ENCODE measurements around the gene MAP3K14.

MAP3K14 gene

GRCh38 chr17:45231481-45232116 lies 85.2 kb downstream of the MAP3K14 start:
- no peak for DNase-seq

DNA sequence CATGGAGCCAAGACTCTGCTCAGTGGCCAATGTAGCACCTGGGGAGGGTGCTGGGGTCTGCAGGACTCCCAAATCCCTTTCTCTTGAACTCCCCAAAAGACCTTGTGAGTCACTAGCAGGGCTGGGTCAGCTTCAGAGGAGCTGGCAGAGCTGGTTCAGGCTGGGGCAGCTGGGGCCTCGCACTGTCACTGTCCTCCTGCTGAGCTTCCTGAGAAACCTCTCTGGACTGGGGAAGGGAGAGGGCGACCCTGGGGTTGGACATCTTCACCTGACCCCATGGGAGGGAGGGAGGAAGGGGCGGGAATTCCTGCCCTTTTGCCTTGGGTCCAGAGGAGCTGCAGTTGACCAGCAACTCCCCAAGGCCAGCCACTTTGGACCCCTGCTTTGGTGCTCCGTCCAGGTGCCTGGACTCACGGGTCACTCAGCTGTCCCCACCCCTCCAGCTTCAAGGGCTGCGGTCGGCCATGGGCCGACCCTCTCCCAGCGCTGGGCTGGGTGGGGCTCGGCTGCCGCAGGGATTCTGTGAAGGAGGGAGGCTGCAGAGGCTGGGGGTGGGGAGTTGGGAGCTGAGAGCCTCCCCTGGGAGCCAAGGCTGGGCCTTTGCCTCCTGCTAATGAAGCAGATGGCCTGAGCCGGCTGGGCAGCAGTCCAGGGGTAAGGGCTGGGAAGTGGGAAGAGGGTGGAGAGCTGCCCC lies 85.9 kb downstream of the MAP3K14 start:
- no peak for DNase-seq

DNA sequence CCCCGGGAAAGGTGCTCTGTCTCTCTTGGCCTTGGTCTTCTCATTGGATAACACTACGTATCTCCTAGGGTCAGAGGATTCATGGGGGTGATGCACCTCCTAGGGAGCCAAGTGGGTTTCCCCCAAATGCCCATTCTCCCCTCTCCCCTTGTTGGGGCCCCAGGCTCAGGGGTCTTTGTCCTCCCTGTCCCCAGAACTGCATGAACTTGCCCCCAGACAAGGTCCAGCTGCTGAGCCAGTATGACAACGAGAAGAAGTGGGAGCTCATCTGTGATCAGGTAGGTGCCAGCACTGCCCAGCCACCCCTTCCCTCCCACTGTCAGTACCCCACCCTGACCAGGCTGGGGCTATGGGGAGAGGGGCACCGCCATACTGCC lies 86.4 kb downstream of the MAP3K14 start:
- no peak for DNase-seq

DNA sequence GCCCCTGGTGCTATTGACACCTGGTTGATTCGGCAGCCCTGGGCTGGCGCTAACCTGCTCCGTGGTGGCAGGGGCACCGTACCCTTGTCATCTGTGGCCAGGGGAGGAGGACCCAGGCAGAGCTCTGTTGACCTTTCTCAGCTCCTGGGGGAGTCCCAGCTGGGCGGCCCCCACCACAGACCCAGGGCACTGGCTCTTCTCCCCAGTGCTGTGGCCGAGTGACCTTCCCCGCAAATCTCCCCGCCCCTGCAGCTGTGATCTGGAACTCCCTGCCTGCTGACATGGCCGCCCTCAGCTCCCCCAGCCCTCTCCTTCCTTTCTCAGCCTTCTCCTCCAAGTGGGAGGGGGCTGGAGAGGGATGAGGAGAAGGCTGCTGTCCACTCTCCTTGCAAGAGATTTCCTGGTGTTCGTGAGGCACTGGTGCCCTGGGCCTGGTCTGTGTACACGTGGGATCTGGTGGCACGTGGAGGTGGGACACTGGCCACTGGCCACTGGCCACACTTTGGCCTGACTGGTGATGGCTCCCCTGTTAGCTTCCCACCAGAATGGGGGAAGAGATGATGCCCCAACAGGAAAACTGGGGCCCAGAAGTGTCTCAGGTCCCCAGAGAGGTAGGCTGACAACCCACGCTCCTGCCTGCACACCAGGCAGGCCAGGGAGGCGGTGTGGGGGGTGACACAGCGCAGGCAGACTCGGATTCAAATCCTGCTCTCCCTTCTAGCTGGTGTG lies 87.0 kb downstream of the MAP3K14 start:
- DNase-seq: peak in 1 of 2 donors; percentile 42

- peak; percentile 79 to 81 for DNase-seq
These were observed 87.9 kb downstream of the MAP3K14 start for GRCh38 chr17:45228763-45229539.

DNA sequence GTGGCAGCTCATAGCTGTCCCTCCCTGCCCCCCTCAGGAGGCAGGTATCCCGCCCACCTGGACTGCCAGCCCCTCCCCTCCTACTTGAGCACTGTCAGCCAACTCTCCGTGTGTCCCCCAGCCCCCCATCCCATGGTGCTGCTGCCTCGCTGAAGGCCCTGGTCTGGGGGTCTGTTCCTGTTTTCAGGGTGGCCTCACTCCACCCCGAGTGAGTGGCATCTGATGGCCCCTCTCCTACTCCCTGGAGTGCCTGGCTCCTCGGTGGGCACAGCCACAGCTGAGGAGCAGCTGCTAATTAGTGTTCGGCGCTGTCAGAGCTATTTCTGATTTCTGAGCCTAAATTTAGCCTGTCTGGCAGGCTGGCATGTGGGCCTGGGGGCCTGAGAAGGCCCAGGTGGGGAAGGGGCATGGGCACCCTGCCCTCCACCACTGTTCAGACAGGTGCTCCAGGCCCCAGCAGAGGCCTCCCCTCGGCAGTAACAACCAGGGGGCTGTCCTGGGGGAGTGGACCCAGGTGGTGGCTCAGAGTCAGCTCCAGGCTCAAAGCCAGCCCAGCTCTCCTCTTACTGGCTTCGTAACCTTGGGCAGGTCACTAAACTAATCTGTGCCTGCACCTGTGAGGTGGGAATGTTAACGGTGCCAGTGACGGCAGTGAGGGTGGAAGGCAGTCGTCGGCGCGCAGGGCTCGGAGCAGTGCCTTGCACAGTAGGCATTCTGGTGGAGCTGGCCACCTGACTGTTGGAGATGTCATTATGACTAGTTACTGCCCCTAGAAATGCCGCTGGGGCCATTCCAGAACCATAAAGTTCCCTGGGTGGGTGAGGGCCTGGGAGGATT lies 88.7 kb downstream of the MAP3K14 start:
- peak in 1 of 2 donors; percentile 36 for DNase-seq

DNA sequence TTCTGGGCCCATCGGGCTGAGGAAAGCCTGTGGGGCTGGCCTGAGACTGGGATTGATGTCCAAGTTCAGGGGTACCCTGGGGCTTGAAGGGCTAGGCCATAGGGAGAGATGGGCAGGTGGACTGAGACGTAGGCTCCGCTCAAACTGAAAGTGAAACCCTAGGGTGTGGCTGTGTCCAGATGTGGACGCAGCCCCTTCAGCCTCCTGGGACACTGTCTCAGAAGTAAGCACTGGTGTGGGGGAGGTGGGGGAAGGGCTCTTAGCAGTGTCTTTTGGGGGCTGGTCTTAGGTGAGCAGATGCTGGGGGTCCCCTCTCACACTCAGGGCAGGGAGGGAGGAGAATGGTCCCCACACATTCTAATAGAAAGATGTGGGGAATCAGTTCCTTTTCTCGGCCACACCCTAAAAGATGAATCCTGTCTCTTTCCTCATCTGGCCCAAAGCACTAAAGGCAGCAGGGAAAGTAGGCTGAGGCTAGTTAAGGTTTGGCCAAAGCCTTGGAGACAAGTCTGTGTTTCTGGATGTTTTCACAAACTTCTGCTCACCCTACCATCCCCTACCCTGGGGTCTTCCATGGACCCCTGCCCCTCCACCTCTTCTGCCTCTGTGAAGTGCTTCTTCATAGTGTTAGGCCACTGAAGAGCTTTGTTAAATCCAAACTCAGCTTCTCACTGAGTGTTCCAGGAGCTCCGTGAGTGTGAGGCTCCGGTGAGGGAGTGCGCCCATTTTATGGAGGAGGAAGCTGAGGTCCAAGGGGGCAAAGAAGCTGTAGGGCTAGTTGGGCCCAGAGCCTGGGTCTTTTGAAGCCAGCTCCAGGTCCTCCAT lies 89.5 kb downstream of the MAP3K14 start:
- peak in 1 of 2 donors; percentile 35 for DNase-seq

GRCh38 chr17:45226576-45226975 lies 90.2 kb downstream of the MAP3K14 start:
- no peak for DNase-seq

- DNase-seq: peak; percentile 91 to 92
These were observed 90.8 kb downstream of the MAP3K14 start for GRCh38 chr17:45225964-45226530.

GRCh38 chr17:45225051-45225700 lies 91.6 kb downstream of the MAP3K14 start:
- peak in 1 of 2 donors; percentile 37 for DNase-seq

DNA sequence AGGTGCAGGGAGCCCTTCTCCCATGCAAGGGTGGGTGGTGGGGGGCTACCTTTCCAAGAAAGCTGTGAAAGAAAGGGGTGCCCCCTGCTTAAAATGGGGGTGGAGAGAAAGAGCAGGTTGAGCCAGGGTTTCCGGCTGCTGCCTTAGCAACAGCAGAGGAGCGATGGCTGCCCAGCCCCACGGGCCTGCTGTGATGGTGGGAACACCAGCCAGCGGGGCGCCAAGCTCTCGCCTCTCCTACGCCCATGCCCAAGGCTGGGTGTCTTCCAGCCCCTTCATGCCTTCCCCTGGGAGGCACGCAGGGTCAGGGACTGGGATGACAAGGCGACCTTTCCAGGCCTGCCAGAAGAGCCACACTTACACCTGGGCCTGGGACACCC lies 92.2 kb downstream of the MAP3K14 start:
- DNase-seq: peak in 1 of 2 donors; percentile 33

DNA sequence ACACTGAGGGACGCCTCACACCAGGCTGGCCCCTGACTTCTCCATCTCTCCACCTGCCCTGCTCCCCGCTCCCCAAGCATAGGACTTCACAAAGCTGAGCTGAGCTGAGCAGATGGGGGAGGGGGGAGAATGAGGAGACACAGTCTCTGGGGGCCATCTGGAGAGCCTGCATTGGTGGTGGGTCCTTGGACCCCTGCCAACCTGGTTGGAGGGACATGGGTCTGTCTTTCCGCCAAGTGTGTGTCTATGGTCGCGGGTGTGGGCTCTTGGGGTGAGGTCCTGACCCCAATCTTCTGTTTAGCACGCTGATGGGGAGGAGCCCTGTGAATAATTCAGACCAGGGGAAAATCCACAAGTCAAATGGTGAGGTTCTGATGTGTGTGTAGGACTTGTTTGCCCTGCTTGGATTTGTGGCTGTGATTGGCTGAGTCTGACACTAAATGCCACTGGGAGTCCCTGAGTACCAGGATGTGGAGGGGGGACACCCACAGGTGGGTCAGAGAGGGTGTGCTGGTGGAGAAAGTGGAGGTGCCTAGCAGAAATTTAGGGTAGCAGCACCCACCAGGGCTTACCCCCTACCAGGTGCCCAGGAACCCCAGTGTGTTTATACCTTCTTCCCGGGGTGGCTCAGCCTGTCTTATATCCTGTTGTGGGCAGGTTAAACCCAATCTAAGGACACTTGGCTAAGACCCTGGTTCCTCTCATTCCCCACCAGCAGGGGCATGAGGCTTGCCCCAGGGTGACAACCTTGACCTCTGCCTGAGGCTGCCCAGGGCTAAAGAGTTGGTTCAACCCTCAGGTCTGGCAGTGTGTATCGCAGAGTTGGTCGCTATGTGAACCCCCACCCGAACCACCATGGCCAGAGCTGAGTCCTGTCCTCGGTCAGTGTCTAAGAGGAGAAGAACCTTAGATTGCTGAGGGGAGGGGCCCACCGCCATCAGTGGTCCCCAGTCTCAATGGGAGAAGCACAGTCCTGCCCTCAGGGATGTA lies 93.0 kb downstream of the MAP3K14 start:
- peak; percentile 49 to 53 for DNase-seq

GRCh38 chr17:45222996-45223538 lies 93.8 kb downstream of the MAP3K14 start:
- peak in 1 of 2 donors; percentile 27 for DNase-seq

DNA sequence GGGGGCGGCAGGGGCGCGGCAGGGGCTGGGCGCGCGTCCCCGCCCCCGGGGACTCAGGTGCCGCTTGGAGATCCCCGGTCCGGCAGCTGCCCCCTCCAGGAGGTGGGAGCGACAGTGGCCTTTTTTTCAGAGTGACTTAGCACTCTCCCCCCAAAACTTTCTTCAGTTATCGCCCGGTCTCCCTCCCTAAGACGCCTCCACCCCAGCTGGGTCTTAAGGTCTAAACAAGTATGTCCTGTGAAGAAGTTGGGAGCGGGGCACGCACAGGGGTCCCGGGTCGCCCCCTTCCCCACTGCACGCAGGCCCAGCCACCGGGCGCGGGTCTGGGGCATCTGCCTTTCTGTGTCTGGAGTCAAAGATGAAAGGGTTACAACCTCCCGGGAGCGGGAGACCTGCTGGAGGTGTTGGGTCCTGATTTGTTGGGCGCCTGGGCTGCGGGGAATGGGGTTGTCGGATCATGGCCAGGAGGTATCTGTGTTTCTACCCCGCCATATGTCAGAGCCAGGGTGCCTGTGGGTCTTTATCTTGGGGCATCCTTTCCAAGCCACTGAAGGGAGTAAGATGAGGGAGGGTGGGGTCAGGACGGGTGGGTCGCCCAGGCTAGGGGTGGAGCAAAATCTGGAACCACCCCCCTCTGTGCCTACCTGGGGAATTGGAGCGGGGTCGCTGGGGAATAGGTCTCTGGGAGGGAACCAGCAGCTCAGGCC lies 94.4 kb downstream of the MAP3K14 start:
- peak; percentile 60 for DNase-seq

DNA sequence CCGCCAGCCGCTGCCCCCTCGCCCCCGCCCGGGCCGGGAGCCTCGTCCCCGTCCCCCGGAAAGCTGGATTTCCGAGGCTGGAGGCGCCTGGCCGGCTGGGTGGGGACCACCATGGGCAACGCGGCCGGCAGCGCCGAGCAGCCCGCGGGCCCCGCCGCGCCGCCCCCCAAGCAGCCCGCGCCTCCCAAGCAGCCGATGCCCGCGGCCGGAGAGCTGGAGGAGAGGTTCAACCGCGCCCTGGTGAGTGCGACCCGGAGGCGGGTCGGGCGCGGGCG lies 94.9 kb downstream of the MAP3K14 start:
- no peak for DNase-seq

DNA sequence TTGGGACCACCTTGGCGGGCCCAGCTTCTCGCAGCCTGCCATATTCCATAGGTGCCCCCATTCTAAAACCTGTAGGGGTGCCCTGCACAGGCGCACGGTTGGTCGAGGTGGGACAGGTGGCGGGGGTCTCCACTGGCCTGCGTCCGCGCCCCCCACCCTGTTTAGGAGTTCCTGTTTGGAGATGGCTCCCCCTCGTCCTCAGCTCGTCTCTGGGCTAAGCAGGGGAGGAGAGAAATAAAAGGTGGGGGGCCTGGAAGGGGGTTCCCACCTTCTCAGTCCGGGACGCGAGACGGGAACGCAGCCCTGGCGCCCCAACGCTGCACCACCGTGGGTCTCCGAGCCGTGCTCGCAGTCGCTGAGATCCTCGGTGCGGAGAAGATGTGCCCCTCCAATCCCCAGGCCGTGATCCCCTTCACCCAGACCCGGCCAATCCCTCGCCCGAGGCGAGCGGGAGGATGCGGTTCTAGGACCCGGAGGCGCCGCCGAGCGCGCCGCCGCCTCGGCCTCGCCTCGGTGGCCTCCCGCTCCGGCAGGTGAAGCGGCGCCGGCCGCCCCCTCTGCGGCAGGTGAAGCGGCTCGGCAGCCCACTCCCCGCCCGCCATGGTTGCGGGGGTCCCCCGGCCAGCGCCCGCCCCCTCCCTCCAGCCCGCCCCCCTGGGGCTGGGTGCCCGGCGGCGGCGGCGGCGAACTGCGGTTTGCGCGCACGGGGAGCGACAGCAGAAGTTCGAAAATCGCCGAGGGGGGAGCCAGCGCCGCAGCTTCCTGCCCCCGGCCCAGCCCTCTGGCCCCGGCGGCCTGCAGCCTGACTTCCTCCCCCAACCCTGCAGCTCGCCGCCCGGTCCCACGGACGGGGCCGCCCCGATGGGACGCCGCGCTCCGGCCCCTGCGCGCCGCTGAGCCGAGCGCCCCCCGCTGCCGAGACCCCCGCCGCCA lies 95.5 kb downstream of the MAP3K14 start, which contains the start of gene FMNL1:
FMNL1 (plus strand) TSS at position 805 of the 933 bp plus-strand sequence. CDS start 240 bp downstream, outside the sequence.
- DNase-seq: peak; percentile 28 to 52

GRCh38 chr17:45220079-45220478 lies 96.7 kb downstream of the MAP3K14 start:
- no peak for DNase-seq
